ENCODE measurements around the gene PRX.
A peak's percentile ranks its signal among the peaks of the same experiment; 100 is the strongest.
"Not testable (repeated sequence)": the region's sequence is repeated elsewhere in the genome, so short reads cannot be mapped to it uniquely, and the experiment has no call there.

PRX gene

GRCh38 chr19:40370997-40371801 lies 42.0 kb downstream of the PRX start:
- no peak for DNase-seq (ENCODE audit: low read depth)
- no peak overlapping the region for H3K4me3 ChIP-seq (ENCODE audit: low read depth, low read length)

- not testable (repeated sequence) for H3K4me3 ChIP-seq (ENCODE audit: low read depth, low read length); DNase-seq (ENCODE audit: low read depth)
These were observed 42.9 kb downstream of the PRX start for GRCh38 chr19:40370253-40370652.

- no peak overlapping the region for H3K4me3 ChIP-seq (ENCODE audit: low read depth, low read length)
- no peak for DNase-seq (ENCODE audit: low read depth)
These were observed 43.4 kb downstream of the PRX start for GRCh38 chr19:40369797-40370196.

GRCh38 chr19:40367577-40368434 lies 45.4 kb downstream of the PRX start:
- no peak overlapping the region for H3K4me3 ChIP-seq (ENCODE audit: low read depth, low read length)
- no peak for DNase-seq (ENCODE audit: low read depth)

- no peak for DNase-seq (ENCODE audit: low read depth)
- peak overlapping the region; percentile 58 for H3K4me3 ChIP-seq (ENCODE audit: low read depth, low read length)
These were observed 46.2 kb downstream of the PRX start for GRCh38 chr19:40366697-40367561.

GRCh38 chr19:40365613-40366401 lies 47.4 kb downstream of the PRX start:
- H3K4me3 ChIP-seq (ENCODE audit: low read depth, low read length), result peak overlapping the region; percentile 58
- peak; percentile 29 for DNase-seq (ENCODE audit: low read depth)

DNA sequence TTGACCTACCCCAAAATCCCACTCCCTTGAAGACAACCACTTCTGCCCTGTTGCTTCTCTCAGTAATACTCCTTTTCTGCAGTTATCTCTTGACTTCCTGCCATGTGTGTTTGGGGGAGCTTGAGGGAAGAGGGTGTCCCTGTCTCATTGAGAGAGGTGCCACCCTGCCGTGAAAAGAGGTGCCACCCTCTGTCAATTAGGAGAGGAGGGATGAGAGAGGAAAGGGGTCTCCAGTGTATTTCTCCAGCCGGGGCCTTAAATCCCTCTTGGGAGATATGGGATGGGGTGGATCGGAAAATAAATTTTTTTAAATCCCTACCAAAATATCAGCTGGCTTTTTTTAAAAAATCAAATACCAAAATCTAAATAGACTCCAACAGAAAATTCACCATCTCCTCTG lies 48.2 kb downstream of the PRX start:
- DNase-seq (ENCODE audit: low read depth), result no peak
- H3K4me3 ChIP-seq (ENCODE audit: low read depth, low read length), result peak overlapping the region; percentile 58

DNA sequence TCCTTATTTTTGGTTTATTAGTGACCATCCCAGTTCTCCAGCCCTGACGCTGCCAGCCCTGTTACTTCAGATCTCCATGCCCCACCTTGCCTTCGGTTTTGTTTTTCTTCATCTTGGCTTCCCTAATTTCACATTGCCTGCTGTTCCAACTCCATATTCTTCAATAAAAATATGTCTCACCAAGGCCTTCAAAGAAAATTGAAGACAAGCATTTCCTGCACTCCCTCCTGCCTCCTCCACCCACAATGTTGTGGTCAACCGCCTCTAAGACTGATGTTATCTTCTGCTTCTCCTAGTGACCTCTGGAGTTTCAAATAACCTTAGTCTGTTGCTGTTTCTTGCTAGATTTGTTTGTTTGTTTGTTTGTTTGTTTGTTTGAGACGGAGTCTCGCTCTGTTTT lies 50.1 kb downstream of the PRX start:
- no peak overlapping the region for H3K4me3 ChIP-seq (ENCODE audit: low read depth, low read length)
- DNase-seq (ENCODE audit: low read depth), result no peak

GRCh38 chr19:40362160-40362559 lies 51.0 kb downstream of the PRX start:
- no peak overlapping the region for H3K4me3 ChIP-seq (ENCODE audit: low read depth, low read length)

DNA sequence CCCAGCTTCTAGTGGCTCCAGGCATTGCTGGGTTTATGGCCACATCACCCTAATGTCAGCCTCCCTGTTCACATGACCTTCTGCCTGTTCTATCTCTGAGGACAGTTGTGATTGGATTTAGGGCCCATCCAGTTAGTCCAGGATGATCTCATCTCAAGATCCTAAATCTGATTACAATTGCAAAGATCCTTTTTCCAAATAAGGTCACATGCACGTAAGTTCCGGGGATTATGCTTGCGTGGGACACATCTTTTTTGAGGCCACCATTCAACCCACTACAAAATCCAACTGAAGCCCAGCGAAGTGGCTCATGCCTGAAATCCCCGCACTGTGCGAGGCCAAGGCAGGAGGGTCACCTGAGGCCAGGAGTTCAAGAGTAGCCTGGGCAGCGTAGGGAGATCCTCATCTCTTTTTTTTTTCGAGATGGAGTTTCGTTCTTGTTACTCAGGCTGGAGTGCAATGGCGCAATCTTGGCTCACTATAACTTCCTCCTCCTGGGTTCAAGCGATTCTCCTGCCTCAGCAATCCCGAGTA lies 52.4 kb downstream of the PRX start:
- DNase-seq (ENCODE audit: low read depth), result no peak
- no peak overlapping the region for H3K4me3 ChIP-seq (ENCODE audit: low read depth, low read length)

More at GRCh38 chr19:40362160-40362559, 51.0 kb downstream of the PRX start:
- no peak for DNase-seq (ENCODE audit: low read depth)

- no peak for DNase-seq (ENCODE audit: low read depth)
- H3K4me3 ChIP-seq (ENCODE audit: low read depth, low read length), result no peak overlapping the region
These were observed 53.0 kb downstream of the PRX start for GRCh38 chr19:40360020-40360707.

- no peak for DNase-seq (ENCODE audit: low read depth)
- no peak overlapping the region for H3K4me3 ChIP-seq (ENCODE audit: low read depth, low read length)
These were observed 54.4 kb downstream of the PRX start for GRCh38 chr19:40358773-40359172.

DNA sequence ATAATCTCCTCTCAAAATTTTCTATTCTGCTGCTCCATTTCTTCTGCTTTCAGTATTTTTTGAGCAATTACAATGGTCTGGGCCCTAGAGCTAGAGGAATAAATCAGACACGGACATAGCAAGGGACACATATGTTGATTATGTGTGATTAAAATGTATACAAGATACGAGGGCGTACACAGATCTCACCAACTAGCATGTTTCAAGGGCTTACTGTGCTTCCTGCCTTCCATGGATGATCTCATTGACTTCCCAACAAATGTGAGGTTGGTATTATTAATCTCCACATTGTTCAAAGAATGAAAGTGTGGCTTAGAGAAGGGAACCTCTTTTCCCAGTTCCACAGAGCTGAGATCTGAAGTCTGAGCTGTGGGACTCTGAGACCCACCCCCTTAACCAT lies 55.5 kb downstream of the PRX start:
- no peak overlapping the region for H3K4me3 ChIP-seq (ENCODE audit: low read depth, low read length)
- no peak for DNase-seq (ENCODE audit: low read depth)

- DNase-seq (ENCODE audit: low read depth), result no peak
These were observed 56.2 kb downstream of the PRX start for GRCh38 chr19:40356681-40357595.

GRCh38 chr19:40355975-40356680 lies 57.0 kb downstream of the PRX start:
- DNase-seq (ENCODE audit: low read depth), result no peak
- no peak overlapping the region for H3K4me3 ChIP-seq (ENCODE audit: low read depth, low read length)

More at GRCh38 chr19:40356681-40357595, 56.2 kb downstream of the PRX start:
- H3K4me3 ChIP-seq (ENCODE audit: low read depth, low read length), result no peak overlapping the region

GRCh38 chr19:40348961-40349507 lies 64.1 kb downstream of the PRX start:
- no peak for DNase-seq (ENCODE audit: low read depth)
- H3K4me3 ChIP-seq (ENCODE audit: low read depth, low read length), result peak overlapping the region; percentile 90

Data from skeletal muscle cell (primary cell).